Cardiac septum (tissue), 1 donor: ENCODE results near the gene PARVA. TPM values are rescaled to one million over a fixed set of nuclear protein-coding genes. Genes with fewer than 3 reads are reported as not detected.

ENCODE experiments used
- DNase-seq: peaks from one replicate; pipeline ENCODE4 v3.0.0-alpha.2; 2020; ENCODE audit warnings: low spot score
- intact Hi-C: fragments of 100-400 bp; cut with DNase I; formaldehyde crosslinking; loops from one replicate; pipeline ENCODE4 v1.14.0; 2022
- total RNA-seq: library from RNA; stranded (reverse); fragmentation: NEBNext Ultra II Directional; extraction: Animal tissue kit (Norgen Biotek cat#: 25700); gene quantifications from one replicate; pipeline ENCODE4 v1.2.1, GENCODE V29; 2021
- donor health status: DM: no; HTN: no; CAD: no.

PARVA gene
- total RNA-seq, 1 donor from 2014 or later, result 70.5 TPM

DNA sequence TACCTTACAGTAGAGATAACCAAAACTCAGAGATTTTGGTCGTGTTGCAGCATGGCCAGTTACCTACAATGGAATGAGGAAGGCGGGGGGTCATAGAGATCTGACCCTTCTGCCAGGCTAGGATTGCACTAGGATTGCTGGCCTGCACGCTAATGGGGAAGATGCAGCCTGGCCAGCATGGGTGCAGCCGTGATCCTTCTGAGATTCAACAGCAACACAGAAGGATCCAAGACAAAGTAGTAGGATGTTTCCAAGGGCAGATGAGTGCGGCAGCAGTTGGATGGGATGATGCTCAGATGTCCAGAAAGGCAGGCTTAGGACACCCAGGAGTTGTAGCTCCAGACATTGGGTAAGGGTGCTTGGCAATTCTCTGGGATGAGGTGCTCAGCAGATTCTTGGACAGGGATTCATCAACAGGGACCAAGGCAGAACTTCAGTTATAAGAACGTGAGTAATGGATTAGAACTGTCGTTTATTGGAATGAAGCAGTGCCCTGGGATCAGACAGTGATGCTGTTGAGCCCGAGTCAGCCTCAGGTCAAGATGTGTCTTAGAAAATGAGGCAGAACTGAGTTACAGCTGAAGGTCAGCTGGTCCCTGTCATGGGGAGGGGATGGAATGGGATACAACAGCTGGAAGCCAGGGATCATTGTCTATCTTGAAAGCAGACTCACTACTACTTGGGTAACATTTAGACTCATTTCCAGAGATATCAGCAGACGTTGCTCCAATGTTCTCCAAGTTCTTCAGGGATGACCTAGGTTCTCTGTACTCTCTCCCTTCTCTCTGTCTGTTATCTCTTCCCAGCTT, 71.0 kb downstream of the PARVA start:
- intact Hi-C loops, result no loop called here
- no peak for DNase-seq

DNA sequence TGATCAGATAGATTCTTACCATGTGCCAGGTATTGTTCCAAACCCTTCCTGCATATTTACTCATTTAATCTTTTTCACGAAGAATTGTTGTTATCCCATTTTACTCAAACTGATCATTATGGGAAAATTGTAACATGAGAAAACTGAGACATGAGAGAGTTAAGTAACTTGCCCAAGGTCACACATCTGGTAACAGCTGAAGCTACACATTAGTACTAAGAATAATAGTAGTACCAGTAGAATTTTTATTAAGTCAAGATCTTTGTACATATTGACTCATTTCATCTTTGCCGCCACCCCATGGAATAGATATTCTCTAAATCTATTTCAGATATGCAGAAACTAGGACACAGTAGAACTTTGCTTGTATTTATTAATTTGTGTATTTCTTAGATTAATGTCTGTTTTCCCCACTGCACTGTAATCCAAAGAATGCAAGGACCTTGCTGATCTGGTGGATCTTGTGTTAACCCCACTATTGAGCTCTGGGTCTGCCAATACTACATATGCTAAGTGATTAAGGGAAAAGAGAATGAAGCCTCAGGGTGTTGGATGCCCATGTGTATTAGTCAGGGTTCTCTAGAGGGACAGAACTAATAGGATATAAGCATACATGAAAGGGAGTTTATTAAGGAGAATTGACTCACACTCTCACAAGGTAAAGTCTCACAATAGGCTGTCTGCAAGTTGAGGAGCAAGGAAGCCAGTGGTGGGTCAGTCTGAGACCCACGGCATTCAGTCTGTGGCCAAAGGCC, 72.8 kb downstream of the PARVA start:
- no peak for DNase-seq
- intact Hi-C loops, result no loop called here

DNA sequence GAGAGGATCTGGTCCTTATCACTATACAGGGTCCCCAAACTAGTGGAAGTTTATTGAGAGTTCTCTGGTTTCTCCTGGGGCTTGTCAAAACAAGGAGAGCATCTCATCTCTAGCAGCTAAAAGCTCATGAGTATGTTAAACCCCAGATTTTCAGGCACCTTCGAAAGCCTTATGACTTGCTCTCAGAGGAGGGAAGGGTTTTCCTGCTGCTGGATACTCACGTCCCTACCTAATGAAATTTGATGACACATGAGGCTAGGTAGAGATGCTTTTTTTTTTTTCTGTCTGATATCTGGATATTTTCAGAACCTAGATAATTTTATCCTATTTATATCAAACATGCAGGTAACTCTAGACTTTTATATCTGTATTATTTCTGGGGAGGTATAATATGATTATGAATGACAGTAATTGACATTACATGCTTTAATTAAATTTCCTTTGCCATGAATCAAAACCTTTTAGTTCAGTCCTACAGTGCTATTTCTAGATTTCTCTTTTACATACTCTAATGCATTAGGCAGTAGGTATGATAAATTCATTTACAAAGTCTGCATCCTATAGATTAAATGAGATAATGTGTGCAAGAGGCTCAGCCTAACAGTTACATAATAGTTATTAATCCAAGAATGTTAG, 73.9 kb downstream of the PARVA start:
- no peak for DNase-seq
- intact Hi-C loops, result no loop called here

DNA sequence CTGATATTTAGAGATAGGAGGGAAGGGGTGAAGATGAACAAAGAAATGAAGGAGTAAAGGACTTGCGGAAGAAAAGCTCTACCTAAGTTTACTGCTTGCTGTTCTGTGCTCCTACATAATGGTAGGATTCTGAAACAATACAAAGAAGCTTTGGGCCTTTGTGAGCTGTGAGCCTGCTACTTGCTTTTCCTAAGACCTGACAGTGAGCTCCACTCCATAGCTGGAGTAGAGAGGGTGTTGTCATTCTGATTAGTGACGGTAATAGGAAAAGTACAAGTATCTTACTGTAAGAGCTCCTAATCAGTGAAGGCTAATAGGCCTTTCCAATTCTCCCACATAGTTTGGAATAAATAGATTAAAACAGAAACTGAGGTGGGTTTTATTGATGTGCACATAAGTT, 75.9 kb downstream of the PARVA start:
- DNase-seq, result no peak
- intact Hi-C loops, result no loop called here

DNA sequence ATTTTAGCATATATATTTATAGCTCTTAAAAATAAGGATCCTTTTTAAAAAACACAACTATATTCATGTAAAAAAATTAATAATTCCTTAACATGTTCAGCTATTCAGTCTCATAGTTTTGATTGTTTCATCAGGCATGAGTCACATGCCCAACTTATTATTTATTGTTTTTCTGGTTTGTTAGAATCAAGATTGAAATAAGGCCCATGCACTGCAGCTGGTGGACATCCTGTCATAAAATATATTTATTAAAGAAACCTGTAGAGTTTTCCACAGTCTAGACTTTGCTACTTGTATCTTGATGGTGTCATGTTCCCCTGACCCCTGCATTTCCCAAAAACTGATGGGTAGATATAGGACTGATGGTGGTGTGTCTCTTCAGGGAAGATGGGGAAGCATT, 77.4 kb downstream of the PARVA start:
- DNase-seq, result no peak
- intact Hi-C loops, result no loop called here

DNA sequence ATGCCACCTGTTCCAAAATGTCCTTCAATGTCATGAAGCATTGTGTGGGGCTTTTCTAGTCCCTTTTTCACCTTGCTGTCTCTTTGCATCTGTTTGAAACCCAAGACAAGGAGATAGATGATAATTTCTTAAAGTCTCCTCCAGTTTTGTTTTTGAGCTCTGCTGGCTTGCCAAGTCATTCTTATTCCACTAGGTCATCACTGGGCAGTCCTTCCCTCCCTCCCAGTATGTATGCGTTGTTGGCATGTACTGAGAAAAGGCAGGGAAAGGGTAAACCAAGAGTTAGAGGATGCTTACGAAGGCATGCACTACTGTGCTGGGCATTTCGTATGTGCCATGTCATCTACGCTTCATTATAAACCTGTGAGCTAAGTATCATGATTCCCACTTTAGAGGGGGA, 78.6 kb downstream of the PARVA start:
- no peak for DNase-seq
- intact Hi-C loops, result no loop called here

DNA sequence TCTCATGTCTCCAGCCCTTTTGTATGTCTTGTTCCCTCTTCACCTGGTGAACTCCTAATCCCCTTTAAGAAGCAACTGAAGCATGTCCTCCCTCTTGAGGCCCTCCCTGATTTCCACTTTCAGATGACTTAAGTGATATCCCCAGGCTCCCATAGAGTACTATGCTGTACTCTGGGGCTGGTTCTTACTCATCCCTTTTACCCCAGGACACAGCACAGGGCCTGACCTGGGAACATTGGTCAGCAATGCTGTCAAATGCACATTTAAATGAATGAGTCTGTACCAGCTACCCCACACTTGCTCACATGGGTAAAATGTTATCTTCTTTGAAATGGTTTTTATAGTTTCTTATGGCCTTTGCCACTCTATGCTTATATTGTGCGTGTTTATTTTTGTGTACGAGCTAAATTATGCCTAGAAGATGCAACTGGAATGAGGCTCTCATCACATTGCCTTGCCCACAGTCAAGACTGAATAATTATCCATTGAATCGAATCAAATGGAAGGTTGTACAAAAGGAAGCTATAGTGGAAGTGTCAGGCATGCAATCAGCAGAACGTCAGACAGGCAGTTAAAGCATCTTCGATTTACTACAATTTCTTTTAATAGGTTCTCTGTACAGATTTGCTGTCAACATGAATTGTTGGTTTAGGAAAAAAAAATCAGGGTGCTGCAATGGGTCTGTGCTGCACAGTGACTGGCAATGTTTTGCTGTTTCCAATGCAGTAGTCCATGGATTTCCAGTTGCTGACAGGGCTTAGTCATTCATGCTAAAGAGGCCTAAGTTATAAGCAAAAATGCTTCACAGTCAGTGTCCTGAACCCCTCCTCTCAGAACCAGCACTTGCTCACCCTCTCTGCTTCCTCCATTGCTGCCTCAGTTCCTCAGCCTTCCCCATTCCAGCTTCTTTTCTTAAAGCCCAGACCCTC, 79.5 kb downstream of the PARVA start:
- intact Hi-C loops, result no loop called here
- no peak for DNase-seq

DNA sequence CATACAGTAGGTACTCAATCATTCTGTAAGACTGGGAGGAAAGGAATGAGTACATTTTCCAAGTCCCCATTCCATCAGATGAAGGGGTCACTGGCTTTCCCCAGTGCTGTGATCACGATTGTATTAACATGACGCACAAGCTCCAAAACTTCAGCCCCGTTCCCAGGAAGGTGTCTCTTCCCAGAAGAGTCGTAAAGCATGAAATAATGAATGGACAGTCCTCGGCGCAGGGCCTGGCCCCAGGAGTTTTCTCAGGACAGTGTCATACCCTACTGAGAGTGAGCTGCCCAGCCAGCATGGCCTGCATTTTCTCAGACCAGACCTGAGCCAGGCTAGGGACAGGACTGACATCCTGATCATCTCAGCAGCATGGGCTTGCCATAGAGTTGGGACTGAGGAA, 80.7 kb downstream of the PARVA start:
- no peak for DNase-seq
- intact Hi-C loops, result no loop called here

DNA sequence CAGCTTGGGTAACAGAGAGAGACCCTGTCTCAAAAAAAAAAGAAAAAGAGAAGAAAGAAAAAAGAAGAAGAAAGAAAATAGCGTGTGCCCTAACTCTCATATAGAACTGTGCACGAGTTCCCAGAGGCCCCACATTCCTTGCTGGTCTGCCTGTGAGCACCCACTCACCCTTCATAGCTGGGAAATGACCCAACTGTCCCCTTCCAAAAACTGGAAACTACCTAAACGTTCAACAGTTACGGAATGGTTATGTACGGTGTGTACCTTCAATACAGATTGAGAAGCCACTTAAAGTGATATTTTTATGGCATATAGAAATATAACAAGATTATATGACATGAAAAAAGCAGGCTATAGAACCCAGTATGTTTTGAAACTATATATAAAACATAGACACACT, 82.0 kb downstream of the PARVA start:
- intact Hi-C loops, result no loop called here
- DNase-seq, result no peak

DNA sequence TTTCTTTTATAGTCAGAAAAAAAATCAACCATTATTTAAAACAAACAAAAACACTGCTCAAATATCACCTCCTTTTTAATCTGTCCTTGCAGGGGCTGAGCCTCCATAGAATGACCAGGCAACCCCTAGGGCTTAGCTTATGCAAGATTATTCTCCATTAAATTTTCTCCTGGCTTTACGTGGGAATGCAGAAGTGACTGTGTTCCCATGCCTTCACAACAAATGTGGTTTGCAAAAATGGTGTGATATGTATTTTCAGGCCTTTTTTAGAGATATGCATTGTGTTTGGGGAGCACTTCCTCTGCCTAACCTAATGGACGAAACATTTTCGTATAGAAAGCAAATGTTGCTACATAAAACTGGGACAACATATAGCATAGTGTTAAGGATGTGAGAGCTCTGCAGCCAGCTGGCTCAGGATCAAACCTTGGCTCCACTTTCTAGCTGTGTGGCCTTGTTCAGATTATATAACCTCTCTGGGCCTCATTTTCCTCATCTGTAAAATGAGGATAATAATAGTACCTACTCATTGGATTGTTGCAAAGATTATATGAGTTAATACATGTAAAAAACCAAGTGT, 82.6 kb downstream of the PARVA start:
- intact Hi-C loops, result no loop called here
- no peak for DNase-seq

DNA sequence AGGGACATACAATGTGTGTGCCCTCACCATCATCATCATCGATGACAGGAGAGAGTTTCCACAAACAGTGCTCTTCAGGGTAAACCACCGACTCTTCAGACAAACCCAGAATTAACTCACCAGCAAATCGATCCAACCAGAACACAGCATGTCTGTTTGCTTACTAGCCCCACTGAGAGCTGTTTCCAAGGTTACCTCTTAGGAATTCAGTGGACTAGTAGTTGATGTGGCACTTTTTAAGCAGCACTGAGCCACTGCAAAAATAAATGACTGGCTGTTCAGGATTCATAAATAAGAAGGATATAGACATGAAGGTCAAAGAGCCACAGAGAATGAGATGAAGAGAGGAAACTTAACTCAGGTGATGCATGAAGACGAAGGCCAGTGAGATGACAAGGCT, 83.1 kb downstream of the PARVA start:
- no peak for DNase-seq
- intact Hi-C loops, result no loop called here

DNA sequence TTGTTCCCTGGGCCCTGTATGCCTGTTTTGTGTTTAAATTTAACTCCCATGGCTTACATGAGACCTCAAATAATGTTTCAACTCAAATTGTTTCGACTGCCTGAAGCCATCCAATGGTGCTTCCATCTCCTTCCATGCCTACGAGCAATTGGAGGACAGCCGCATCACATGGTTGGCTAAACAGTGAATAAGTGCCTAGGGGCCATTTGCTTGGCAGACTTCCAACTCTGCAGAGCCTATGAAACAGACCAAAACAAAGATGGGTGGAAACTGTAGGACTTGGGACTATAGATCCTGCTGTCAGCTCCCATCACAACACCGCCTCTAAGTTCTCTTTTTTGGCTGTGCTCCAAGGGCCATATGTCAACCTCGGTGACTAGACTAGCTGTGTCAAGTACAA, 84.1 kb downstream of the PARVA start:
- intact Hi-C loops, result no loop called here
- no peak for DNase-seq

DNA sequence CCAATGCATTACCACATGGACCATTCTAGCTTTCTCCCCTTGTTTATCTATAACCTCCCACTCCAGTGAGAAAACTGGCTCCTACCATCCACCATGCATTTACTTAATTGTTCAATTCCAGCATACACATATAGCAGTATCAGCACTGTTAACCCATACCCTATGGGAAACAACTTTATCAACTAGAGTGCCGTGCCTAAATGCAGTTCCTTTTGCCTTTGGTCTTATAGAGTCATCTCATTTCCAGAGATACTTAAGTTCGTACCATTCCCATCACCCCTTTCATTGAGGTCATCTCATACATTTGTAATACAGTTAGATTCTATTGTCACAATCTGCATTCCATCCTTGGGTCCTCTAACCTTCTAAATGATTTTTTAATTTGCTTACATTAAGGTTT, 86.9 kb downstream of the PARVA start:
- intact Hi-C loops, result no loop called here
- DNase-seq, result no peak

DNA sequence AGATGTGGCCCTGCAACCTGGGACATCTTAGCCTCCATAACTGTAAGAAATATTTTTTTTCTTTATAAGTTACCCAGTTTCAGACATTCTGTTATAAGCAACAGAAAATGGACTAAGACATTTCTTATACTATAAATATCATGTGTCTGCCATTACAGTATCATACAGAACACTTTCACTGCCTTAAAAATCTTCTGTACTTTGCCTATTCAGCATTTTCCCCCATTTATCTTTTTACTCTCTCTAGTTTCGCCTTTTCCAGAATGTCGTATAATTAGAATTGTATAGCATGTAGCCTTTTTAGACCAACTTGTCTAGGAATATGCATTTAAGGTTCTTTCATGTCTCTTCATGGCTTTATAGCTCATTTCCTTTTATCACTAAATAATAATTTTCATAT, 88.0 kb downstream of the PARVA start:
- intact Hi-C loops, result no loop called here
- DNase-seq, result no peak

DNA sequence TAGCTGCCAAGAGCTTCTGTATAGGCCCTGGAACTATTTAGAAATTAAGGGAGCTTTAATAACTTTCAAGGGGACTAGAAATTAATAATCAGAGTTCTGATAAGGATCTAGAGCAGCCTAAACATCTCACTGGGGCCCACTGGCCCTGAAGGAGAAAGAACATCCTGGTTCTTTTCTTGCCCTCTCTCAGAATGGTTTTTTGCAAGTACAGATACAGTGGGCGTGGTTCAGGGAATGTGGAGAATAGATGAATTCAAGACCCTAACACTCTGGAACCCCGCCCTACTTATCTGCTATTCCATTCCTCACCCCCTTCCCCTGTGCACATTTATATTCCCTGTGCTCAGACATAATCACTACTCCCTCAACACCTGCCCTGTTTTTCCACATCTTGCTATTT, 90.2 kb downstream of the PARVA start:
- no peak for DNase-seq
- intact Hi-C loops, result no loop called here

DNA sequence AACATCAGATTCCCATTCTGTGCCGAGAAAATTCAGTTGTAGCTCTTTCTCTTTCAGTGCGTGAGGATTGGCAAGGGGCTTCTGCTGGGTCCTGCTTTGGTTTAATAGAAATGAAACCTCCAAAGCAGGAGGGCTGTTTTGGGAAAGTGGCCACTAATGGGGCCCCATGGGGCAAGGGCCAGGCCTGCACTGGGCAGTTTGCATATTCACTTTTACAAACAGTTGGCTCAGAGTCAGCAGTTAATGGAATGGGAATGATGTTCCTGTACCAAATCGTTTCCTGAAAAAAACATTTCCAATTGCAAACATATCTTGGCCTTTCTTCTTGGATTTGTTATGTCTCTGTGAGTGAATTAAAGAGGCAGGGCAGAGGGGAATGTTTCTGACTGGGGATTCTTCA, 92.1 kb downstream of the PARVA start:
- no peak for DNase-seq
- intact Hi-C loops, result no loop called here

DNA sequence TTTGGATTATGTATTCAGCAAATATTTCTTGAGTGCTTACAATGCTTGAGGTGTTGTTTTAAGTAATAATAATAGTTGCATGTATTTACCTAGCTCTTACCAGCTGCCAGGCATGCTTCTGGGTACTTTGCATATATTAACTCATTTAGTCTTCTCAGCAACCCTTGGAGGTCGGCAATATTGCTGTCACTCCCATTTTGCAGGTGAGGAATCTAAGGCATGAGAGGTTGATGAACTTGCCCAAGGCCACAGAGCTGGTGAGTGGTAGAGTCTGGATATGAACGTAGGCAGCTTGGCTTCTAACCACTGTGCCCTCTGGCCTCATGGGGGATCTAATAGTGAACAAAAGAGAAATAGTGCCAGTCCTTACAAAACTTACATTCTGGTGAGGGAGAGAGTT, 92.9 kb downstream of the PARVA start:
- no peak for DNase-seq
- intact Hi-C loops, result no loop called here

DNA sequence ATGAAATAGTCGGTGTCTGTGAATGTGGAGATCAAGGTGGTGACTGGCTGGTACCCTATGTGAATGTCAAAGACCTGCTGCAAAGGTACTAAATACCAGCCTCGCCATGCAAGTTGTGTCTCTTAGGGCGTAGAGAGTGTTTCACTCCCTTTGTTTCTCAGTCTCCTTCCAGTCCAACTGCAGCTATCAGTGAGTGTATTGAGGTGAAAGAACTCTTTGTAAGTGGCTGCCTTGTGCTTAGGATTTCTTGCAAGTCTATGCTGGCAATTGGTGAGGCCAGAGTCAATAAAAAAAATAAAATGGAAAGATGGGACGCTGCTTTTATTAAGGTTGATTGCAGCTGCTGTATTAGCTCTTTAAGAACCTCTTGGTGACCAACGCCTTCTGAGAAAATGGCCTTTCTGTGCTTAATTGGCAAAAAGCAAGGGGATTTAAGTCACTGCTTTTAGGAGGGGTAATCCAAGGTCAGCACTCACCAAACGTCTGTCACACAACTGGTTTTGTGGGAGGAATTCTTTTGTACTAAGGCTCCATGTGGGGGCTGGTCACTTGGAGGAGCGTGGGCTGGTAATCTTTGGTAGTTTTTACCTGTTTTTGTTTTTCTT, 95.1 kb downstream of the PARVA start:
- intact Hi-C loops, result no loop called here
- DNase-seq, result no peak

DNA sequence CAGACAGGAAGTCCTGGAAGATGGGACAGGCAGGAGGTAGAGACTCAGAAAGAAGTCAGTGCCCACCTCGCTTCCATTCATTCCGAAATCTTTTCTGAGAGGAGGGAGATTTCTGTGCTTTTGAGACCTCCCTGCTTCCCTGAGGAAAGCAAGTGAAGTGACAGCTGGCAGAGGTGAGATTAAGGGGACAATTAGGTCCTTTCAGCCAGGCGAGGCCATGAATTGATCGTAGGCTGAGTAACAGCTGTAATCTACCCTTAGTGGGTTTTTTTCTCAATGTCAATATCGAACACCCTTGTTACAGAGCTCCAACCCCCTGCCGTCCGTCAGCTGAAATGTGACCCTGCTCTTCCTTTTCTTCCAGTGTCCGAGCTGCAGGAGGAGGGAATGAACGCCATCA, 96.0 kb downstream of the PARVA start:
- no peak for DNase-seq
- intact Hi-C loops, result no loop called here
